ENCODE results near the gene TFF3.

The TFF3 gene

DNA sequence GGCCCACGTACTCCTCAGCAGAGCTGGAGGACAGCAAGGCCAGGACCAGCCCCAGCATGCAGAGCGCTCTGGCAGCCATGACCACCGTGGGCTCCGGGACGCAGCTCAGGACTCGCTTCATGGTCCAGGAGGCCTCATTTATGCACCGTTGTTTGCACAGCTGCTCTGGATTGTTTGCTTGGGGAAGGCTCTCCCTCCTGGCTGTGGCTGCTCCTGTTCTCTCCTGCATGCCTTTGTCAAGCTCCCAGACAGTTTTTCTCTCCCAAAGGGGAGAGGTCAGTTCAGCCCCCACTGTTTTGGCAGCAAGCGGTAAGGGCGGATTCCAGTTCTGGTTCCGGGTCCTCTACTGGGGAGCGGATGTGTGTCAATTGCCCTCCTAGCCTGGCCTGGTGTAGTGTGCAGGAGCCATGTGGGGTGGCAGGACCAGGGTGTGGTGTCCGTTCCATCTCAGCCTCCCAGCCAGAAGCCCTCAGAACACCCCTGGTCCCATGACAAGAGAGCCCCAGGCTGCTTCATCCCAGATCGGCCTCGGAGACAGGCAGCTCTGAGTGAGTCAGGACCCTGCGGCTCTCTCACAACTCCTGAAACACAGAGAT lies at the start of gene TFF3:
TSS of gene TFF3 (minus strand) at position 114 of the 596 bp plus-strand sequence. CDS start at position 79, 35 bp downstream.
- no peaks in the 10 kb centered on the region for H3K36me3 ChIP-seq (replicated peaks)
- in situ Hi-C loops (cut with MboI; ENCODE audit: low sequenced_read_pairs) = no loop called here
- no peak for DNase-seq (ENCODE audit: low spot score in 2 of 2)
- no peak within 1 kb of the TSS for H3K4me3 ChIP-seq
- H3K27me3 ChIP-seq (ENCODE audit: low read depth) = no peaks in the 10 kb centered on the region
- H3K9me3 ChIP-seq = no peaks in the 10 kb centered on the region
- no peaks in the 10 kb centered on the region for H3K4me1 ChIP-seq

DNA sequence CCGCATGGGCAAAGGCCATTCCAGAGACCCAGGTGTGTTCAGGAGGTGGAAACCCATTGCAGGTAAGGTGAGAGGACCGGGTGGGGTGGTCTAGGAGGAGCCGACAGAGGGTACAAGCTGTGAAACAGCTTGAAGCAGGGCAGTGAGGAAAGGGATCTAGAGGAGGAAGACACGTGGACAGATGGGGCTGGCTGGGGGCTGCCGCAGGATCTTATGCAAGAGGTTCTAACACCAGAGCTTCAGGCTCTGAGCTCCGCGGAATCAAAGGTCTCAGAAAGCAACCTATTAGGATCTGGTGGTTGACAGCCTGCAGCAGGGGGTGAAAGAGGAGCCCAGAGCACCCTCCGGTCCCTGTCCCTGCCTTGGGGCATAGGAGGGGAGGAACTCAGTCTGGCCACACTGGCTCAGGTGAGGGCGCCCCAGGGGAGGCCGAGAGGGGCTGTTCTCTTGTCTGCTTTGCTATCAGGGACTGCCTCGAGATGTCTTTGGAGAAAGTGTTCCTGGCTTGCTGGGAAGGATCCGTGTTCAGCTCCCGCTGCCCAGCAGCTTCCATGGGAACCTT lies 49.2 kb upstream of the TFF3 start:
- Histone ChIP-seq H3K4me3 (no peak overlapping the region), H3K9me3 (no peaks in the 10 kb centered on the region), H3K4me1 (no peaks in the 10 kb centered on the region), H3K27me3 (ENCODE audit: low read depth) (no peaks in the 10 kb centered on the region), H3K36me3 (replicated peaks) (no peaks in the 10 kb centered on the region)
- no peak for DNase-seq (ENCODE audit: low spot score in 2 of 2)
- in situ Hi-C loops (cut with MboI; ENCODE audit: low sequenced_read_pairs) = no loop called here

DNA sequence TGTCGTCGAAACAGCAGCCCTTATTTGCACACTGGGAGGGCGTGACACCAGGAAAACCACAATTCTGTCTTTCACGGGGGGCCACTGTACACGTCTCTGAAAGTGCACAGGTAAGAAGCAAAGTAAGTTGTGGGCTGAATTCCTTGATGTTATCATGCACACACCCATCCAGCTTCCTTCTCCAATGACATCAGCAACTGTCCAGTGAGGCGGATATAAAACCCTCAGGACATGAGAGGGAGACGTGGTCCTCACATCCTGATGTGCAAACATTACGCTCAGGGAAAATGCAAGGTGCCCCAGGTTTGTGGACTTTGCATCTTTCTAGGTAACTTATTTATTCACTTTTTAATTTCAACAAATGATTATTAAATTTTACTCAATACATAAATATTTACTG lies 48.1 kb upstream of the TFF3 start:
- H3K4me3 ChIP-seq = no peak overlapping the region
- H3K27me3 ChIP-seq (ENCODE audit: low read depth) = no peaks in the 10 kb centered on the region
- DNase-seq (ENCODE audit: low spot score in 2 of 2) = no peak
- H3K4me1 ChIP-seq = no peaks in the 10 kb centered on the region
- in situ Hi-C loops (cut with MboI; ENCODE audit: low sequenced_read_pairs) = no loop called here
- H3K9me3 ChIP-seq = no peaks in the 10 kb centered on the region
- no peaks in the 10 kb centered on the region for H3K36me3 ChIP-seq (replicated peaks)

DNA sequence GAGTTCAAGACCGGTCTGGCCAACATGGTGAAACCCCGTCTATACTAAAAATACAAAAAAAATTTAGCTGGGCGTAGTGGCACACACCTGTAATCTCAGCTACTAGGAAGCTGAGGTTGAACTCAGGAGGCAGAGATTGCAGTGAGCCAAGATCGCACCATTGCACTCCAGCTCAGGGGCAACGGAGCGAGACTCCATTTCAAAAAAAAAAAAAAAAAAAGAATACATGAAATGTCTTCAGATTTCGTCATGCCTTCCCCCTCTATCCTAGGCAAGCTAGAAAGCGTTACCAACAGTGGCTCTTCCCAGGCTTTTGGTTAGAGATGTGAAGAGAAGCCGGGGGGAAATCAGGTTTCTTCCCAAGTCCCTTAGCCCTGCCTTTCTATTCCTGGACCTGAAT lies 47.5 kb upstream of the TFF3 start:
- Histone ChIP-seq H3K4me3 (no peak overlapping the region), H3K36me3 (replicated peaks) (no peaks in the 10 kb centered on the region), H3K4me1 (no peaks in the 10 kb centered on the region), H3K9me3 (no peaks in the 10 kb centered on the region), H3K27me3 (ENCODE audit: low read depth) (no peaks in the 10 kb centered on the region)
- in situ Hi-C loops (cut with MboI; ENCODE audit: low sequenced_read_pairs) = no loop called here
- DNase-seq (ENCODE audit: low spot score in 2 of 2) = no peak

- no peaks in the 10 kb centered on the region for H3K9me3 ChIP-seq
- no peaks in the 10 kb centered on the region for H3K27me3 ChIP-seq (ENCODE audit: low read depth)
- no peak for DNase-seq (ENCODE audit: low spot score in 2 of 2)
- in situ Hi-C loops (cut with MboI; ENCODE audit: low sequenced_read_pairs) = no loop called here
- H3K36me3 ChIP-seq (replicated peaks) = no peaks in the 10 kb centered on the region
- H3K4me1 ChIP-seq = no peaks in the 10 kb centered on the region
- H3K4me3 ChIP-seq = no peak overlapping the region
Observed at GRCh38 chr21:42362198-42362597, 47.0 kb upstream of the TFF3 start.

- in situ Hi-C loops (cut with MboI; ENCODE audit: low sequenced_read_pairs) = no loop called here
- no peak for DNase-seq (ENCODE audit: low spot score in 2 of 2)
- H3K4me1 ChIP-seq = no peaks in the 10 kb centered on the region
- no peak overlapping the region for H3K4me3 ChIP-seq
- H3K27me3 ChIP-seq (ENCODE audit: low read depth) = no peaks in the 10 kb centered on the region
- H3K36me3 ChIP-seq (replicated peaks) = no peaks in the 10 kb centered on the region
- no peaks in the 10 kb centered on the region for H3K9me3 ChIP-seq
Observed at GRCh38 chr21:42361286-42361685, 46.1 kb upstream of the TFF3 start.

- no peaks in the 10 kb centered on the region for H3K27me3 ChIP-seq (ENCODE audit: low read depth)
- H3K36me3 ChIP-seq (replicated peaks) = no peaks in the 10 kb centered on the region
- DNase-seq (ENCODE audit: low spot score in 2 of 2) = no peak
- H3K9me3 ChIP-seq = no peaks in the 10 kb centered on the region
- in situ Hi-C loops (cut with MboI; ENCODE audit: low sequenced_read_pairs) = no loop called here
- no peak overlapping the region for H3K4me3 ChIP-seq
- no peaks in the 10 kb centered on the region for H3K4me1 ChIP-seq
Observed at GRCh38 chr21:42360317-42360716, 45.1 kb upstream of the TFF3 start.

- in situ Hi-C loops (cut with MboI; ENCODE audit: low sequenced_read_pairs) = no loop called here
Observed at GRCh38 chr21:42358937-42359336, 43.7 kb upstream of the TFF3 start.

GRCh38 chr21:42358261-42358660 lies 43.1 kb upstream of the TFF3 start:
- H3K36me3 ChIP-seq (replicated peaks) = no peaks in the 10 kb centered on the region
- no peaks in the 10 kb centered on the region for H3K4me1 ChIP-seq
- no peaks in the 10 kb centered on the region for H3K9me3 ChIP-seq
- H3K27me3 ChIP-seq (ENCODE audit: low read depth) = no peaks in the 10 kb centered on the region
- no peak for DNase-seq (ENCODE audit: low spot score in 2 of 2)
- in situ Hi-C loops (cut with MboI; ENCODE audit: low sequenced_read_pairs) = no loop called here
- no peak overlapping the region for H3K4me3 ChIP-seq

More at GRCh38 chr21:42358937-42359336, 43.7 kb upstream of the TFF3 start:
- H3K4me3 ChIP-seq = no peak overlapping the region
- no peaks in the 10 kb centered on the region for H3K27me3 ChIP-seq (ENCODE audit: low read depth)
- no peaks in the 10 kb centered on the region for H3K4me1 ChIP-seq
- H3K9me3 ChIP-seq = no peaks in the 10 kb centered on the region
- no peaks in the 10 kb centered on the region for H3K36me3 ChIP-seq (replicated peaks)
- no peak for DNase-seq (ENCODE audit: low spot score in 2 of 2)

DNA sequence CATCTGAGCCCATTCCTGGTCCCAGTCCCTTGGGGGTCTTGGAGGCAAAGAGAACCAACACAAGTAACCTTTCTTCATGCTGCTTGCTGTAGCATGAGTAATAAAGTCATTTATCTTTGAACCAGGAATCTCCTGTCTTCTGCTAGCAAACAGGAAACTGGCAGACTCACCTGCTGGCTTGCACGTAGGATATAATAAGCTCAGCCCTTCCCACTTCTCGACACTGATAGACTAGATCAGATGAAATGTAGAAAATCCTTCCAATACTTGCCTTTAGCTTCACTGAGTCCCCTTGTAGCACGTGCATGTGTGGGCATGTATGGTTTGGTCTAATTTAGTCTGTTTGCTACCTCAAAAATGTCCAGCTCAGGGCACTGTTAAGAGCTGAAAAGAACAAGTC lies 42.1 kb upstream of the TFF3 start:
- H3K4me1 ChIP-seq = no peaks in the 10 kb centered on the region
- no peak for DNase-seq (ENCODE audit: low spot score in 2 of 2)
- no peak overlapping the region for H3K4me3 ChIP-seq
- no peaks in the 10 kb centered on the region for H3K36me3 ChIP-seq (replicated peaks)
- in situ Hi-C loops (cut with MboI; ENCODE audit: low sequenced_read_pairs) = no loop called here
- no peaks in the 10 kb centered on the region for H3K27me3 ChIP-seq (ENCODE audit: low read depth)
- H3K9me3 ChIP-seq = no peaks in the 10 kb centered on the region

DNA sequence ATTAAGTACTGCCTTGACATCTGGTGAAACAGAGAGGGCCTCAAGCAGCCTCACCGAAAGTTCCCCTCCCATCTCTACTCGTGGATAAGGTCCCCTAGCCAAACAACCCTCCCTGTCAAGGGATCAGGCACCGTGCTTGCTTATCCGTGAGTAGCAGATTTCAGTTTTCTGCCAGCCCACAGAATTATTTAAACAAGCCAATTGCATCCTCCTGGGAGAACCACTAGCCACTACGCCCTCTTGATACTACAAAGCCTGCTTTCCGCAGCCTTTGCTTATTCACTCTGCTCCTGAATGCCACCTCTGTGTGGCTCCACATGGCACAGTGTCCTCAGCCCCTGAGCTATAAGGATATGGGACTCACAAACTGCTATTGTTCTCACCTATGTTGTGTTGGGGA lies 41.4 kb upstream of the TFF3 start:
- DNase-seq (ENCODE audit: low spot score in 2 of 2) = no peak
- in situ Hi-C loops (cut with MboI; ENCODE audit: low sequenced_read_pairs) = no loop called here
- Histone ChIP-seq H3K9me3 (no peaks in the 10 kb centered on the region), H3K27me3 (ENCODE audit: low read depth) (no peaks in the 10 kb centered on the region), H3K4me1 (no peaks in the 10 kb centered on the region), H3K4me3 (no peak overlapping the region), H3K36me3 (replicated peaks) (no peaks in the 10 kb centered on the region)

GRCh38 chr21:42356046-42356445 lies 40.8 kb upstream of the TFF3 start:
- Histone ChIP-seq H3K36me3 (replicated peaks) (no peaks in the 10 kb centered on the region), H3K4me3 (no peak overlapping the region), H3K4me1 (no peaks in the 10 kb centered on the region), H3K9me3 (no peaks in the 10 kb centered on the region), H3K27me3 (ENCODE audit: low read depth) (no peaks in the 10 kb centered on the region)
- no peak for DNase-seq (ENCODE audit: low spot score in 2 of 2)
- in situ Hi-C loops (cut with MboI; ENCODE audit: low sequenced_read_pairs) = no loop called here

- Histone ChIP-seq H3K4me1 (no peaks in the 10 kb centered on the region), H3K27me3 (ENCODE audit: low read depth) (no peaks in the 10 kb centered on the region), H3K36me3 (replicated peaks) (no peaks in the 10 kb centered on the region), H3K9me3 (no peaks in the 10 kb centered on the region), H3K4me3 (no peak overlapping the region)
- DNase-seq (ENCODE audit: low spot score in 2 of 2) = no peak
- in situ Hi-C loops (cut with MboI; ENCODE audit: low sequenced_read_pairs) = no loop called here
Observed at GRCh38 chr21:42353623-42354022, 38.4 kb upstream of the TFF3 start.

DNA sequence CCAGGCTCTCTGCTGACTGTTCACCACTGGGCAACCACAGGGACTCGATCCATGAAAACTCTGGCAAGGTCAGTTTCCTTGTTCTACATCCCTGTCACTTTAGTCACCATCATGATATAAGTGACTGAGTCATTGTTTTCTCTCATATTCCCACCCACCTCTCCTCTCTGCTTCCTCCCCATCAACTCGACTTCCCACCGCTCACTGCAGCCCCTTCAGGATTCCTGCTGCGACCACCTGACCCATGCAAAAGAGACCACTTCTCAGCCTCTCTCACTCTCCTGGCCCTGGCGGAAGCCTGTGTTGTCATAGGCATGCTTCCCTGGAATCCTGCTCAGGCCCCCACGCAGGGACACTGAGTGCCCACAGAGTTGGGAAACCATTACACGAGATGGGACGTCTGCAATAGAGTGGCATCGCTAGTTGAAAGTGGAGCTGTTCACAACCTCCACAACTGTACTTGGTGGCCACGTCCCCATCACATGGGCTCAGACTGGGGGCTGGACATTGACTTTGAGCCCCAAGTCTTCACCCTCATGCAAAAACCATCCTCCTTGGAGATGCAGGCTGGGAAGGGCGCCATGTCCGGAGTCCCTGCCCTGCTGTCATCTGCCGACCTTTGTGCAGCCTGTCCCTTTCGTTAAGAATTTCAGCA lies 37.4 kb upstream of the TFF3 start:
- Histone ChIP-seq H3K27me3 (ENCODE audit: low read depth) (no peaks in the 10 kb centered on the region), H3K4me1 (no peaks in the 10 kb centered on the region), H3K36me3 (replicated peaks) (no peaks in the 10 kb centered on the region), H3K4me3 (no peak overlapping the region), H3K9me3 (no peaks in the 10 kb centered on the region)
- no peak for DNase-seq (ENCODE audit: low spot score in 2 of 2)
- in situ Hi-C loops (cut with MboI; ENCODE audit: low sequenced_read_pairs) = no loop called here
